HG03039 (cell line): ENCODE data around the gene CDYL2.
A peak's percentile ranks its signal among the peaks of the same experiment; 100 is the strongest.

Experiments used
- ATAC-seq: cut with Tn5 transposase; IDR thresholded peaks from one replicate; pipeline ENCODE4 v1.9.1; 2021; ENCODE audit warnings: mild to moderate bottlenecking, moderate library complexity; ENCODE audit not compliant: unreplicated experiment

The CDYL2 gene

GRCh38 chr16:80607204-80607603 is 197.2 kb downstream of the CDYL2 start:
- ATAC-seq, result no peak

GRCh38 chr16:80606221-80606766 is 198.1 kb downstream of the CDYL2 start:
- no peak for ATAC-seq

GRCh38 chr16:80604600-80605355 is 199.6 kb downstream of the CDYL2 start:
- ATAC-seq, result no peak

- ATAC-seq, result no peak
These were observed 201.5 kb downstream of the CDYL2 start for GRCh38 chr16:80602894-80603293.

- no peak for ATAC-seq
These were observed 203.2 kb downstream of the CDYL2 start for GRCh38 chr16:80601182-80601581.

- no peak for ATAC-seq
These were observed 204.9 kb downstream of the CDYL2 start for GRCh38 chr16:80599466-80599865.

- ATAC-seq, result no peak
These were observed 207.7 kb downstream of the CDYL2 start for GRCh38 chr16:80596507-80597207.

DNA sequence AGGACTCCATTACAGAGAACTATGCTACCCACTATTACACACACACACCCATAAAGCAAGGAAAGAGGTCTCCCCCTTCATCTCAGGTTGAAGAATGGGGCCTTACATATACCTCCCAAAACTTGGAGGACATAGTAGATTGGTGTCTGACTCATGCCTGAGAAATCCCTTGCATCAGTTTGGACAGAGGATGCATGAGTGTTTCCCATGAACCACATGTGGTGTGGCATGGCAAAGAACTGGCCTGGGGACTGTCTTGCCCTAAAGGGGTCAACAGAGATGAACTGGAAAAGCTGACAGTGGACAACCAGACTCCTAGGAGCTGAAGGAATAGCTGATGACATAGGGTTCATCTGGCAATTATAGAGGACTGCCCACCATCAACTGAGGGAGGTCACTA is 209.6 kb downstream of the CDYL2 start:
- no peak for ATAC-seq

DNA sequence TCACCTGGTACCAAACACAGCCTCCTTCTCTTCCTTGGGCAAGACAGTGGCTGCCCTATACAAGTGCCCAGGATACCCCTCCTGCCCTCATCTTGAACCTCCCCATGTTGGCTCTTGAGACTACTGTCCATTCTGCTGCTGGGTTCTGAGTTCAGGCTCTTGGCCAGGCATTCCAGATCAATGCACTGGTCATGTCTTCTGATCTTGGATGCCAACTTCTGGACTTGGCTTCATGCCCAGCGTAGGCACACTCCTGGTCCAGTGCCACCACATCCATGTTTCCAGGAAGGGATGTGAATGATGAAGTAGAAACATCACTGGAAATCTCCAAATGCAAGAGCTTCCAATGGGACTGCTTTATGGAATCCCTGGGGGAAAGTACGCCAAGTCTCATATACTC is 212.1 kb downstream of the CDYL2 start:
- ATAC-seq, result no peak

- ATAC-seq, result no peak
These were observed 213.1 kb downstream of the CDYL2 start for GRCh38 chr16:80591071-80591915.

DNA sequence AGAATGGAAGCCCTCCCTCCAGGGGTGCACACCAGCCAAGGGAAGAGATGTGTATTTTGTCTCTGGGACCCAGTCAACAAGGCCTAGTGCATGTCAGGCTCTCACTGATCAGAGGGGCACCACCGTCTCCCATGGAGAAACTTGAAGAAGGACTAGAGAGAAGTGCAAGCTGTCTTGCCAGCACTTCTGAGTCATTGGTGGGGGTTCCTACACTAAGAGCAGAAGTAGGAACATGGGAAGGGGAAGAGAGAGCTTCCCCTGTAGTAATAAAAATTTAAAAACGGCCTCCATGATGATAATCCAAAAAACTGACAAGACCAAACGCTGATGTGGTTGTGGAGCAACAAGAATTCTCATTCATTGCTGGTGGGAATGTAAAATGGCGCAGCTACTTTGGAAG is 217.3 kb downstream of the CDYL2 start:
- no peak for ATAC-seq

- ATAC-seq, result no peak
These were observed 217.9 kb downstream of the CDYL2 start for GRCh38 chr16:80586476-80586875.

GRCh38 chr16:80585764-80586163 is 218.6 kb downstream of the CDYL2 start:
- ATAC-seq, result peak; percentile 57

GRCh38 chr16:80583466-80583865 is 220.9 kb downstream of the CDYL2 start:
- ATAC-seq, result no peak

DNA sequence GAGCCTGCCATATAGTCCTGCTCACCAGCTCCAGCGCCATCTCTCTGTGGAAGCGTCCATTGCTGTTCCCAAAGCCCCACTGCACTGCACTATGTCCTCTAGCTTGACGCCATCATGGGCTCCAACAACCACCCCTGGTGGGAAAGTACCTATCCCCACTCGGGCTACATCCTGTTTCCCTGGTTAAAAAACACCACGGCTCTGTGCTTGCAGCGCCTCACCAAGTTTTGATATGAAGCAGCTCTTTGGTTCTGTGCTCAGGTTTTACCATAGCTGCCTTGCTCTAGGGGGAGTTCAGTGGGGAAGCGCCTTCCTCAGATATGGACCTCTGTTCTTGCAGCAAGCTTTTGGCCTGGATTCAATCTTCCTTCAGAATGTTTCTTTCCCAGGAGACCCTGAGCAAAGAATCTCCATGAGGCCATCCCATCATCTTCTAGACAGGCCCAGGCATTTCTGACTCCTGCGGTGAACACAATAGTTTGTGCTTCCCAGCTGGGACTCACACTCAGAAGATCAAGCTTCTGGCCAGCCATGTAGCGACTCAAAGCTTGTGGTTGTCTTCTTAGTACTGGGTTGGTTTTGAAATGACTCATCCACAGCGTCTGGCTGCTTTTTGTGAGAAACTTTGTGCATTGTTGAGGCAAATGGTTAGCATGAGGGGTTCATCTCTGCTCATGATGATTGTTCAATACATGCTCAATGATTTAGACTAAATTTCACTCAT is 224.1 kb downstream of the CDYL2 start:
- peak; percentile 73 for ATAC-seq

DNA sequence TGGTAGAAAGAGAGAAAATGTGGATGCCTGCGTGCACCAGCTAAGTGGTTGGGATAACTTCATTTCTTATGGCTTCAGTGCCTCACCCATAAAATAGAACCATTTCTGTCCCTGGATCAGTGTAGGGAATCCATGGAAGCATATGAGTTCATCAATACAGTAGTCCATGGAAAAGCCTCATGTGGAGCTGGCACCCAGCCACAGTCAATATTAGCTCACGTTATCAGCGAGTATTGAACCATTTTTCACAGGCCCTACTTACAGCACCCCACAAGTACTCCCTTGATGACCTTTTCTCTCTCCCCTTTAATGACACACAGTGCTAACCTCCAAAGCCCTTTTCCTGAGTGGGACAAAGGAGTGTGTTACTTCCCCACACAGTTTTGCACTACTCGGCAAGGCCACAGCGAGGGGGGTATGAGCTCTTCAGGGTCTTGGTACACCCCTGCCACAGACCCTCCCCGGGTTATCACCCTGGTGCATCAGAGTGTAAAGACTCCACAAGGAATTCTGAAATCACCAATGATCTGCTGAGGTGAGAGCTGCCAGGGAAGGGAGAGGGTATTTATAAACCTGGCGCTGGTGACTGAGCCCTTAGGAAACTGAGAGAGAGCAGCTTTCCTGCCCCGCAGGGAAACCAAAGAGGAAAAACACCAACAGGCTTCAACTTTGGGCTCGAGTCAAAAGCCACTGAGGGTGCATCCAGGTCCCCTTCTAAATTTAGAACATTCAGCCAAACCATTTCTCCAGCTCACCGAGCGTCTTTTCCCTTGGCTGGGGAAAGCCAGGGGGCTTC is 226.7 kb downstream of the CDYL2 start:
- ATAC-seq, result no peak

GRCh38 chr16:80576343-80576912 is 228.0 kb downstream of the CDYL2 start:
- no peak for ATAC-seq

- no peak for ATAC-seq
These were observed 230.7 kb downstream of the CDYL2 start for GRCh38 chr16:80573700-80574120.

DNA sequence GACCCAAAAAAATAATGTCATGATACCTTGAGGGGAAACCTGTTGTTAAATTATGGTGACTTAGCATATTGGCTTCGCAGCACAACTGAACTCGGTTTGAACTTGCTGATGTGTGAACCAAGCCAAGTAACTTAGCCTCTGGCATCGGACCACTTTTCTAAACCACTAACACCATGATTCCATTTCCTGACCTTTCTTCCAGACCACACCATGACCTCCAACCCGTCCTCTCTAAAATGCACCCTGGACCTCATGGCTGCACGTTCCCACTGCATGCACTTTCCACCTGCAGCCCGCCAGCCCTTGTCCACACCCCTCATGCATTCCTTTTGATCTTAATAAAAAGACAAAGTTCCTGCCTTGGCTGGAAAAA is 234.3 kb downstream of the CDYL2 start:
- no peak for ATAC-seq
